ENCODE measurements around the gene KLF6. TPM values are rescaled to one million over a fixed set of nuclear protein-coding genes. Genes with fewer than 3 reads are reported as not detected.

KLF6 gene
- total RNA-seq, 1 donor: 37.6 TPM

DNA sequence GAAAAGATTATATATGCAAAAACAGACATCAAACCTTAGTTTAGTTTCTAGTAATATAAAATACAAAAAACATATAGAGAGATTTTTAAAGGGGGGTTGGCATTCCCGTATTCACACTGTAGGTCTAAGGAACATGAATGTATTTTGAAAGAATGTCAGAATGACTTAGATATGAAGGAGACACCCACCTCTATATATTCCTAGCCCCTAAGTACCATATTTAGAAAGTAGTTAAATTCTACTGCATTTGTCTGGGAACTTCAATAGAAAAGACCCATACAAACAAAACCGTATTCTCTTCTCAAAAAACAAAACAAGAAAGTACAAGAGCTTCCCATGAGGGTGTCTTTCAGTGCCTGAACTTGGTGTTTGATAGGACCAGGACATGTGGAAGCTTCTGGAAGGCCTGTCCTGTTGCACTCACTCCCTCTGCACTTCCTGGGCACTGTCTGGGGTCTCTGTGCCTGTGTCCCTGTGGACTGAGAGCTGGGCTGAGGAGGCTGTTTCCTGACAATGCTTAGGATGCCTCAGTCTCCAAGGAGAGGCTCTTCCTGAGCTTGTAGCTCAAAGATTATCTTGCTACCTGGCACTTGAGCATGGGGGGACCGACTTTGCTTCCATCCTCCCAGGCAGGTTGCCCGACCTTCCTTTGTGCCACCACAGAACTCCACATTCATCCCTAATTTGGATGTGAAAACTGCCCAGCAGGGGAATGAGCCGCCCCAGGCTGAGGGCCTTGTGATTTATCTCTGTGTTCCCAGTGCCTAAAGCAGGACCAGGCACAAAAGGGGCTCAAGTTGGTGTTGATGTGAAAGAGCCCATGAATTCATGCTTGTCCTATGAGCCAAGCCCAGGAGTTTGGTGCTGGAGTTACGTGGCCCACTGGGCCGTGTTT lies 44.4 kb upstream of the KLF6 start:
- TF ChIP-seq, protein P1, sequence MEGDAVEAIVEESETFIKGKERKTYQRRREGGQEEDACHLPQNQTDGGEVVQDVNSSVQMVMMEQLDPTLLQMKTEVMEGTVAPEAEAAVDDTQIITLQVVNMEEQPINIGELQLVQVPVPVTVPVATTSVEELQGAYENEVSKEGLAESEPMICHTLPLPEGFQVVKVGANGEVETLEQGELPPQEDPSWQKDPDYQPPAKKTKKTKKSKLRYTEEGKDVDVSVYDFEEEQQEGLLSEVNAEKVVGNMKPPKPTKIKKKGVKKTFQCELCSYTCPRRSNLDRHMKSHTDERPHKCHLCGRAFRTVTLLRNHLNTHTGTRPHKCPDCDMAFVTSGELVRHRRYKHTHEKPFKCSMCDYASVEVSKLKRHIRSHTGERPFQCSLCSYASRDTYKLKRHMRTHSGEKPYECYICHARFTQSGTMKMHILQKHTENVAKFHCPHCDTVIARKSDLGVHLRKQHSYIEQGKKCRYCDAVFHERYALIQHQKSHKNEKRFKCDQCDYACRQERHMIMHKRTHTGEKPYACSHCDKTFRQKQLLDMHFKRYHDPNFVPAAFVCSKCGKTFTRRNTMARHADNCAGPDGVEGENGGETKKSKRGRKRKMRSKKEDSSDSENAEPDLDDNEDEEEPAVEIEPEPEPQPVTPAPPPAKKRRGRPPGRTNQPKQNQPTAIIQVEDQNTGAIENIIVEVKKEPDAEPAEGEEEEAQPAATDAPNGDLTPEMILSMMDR (IDR thresholded peaks at IDR 0.05; ENCODE audit: insufficient read depth, low read depth, low read length): no peak
- peak overlapping the region; percentile 48 for H3K4me3 ChIP-seq (ENCODE audit: low read depth, low read length)
- DNase-seq (ENCODE audit: low read depth): no peak

DNA sequence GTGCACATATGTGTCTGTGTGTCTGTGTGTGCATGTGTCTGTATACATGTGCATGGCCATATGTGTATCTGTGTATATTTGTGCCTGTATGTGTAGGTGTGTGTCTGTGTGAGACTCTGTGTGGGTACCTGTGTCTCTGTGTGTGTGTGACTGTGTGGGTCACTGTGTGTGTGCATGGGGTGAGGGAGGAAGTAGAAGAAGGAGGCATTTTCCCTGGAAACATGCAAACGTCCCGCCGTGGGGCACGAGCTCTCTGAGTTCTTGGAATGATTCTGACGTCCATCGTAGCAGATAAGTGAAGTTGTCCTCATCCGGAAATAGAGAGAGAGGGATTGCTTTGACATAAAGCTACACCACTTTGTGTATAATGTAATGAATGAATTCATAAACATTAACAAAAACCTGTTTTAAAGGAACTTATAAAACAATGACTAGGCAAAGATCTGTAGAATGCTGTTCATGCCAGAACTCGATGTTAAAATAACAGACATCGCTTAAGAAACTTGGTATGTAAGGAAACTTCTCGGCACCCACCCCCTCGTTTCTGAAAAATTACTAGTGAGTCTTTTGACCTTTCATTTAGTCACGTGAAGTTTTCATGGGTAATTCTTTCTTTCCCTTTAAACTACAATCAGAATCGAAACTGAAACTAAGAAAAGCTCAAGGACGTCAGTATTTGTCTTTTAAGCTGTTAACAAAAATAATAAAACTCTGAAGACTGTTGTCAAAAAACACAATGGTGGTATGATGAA lies 43.6 kb upstream of the KLF6 start:
- H3K4me3 ChIP-seq (ENCODE audit: low read depth, low read length): peak overlapping the region; percentile 48
- DNase-seq (ENCODE audit: low read depth): peak; percentile 87
- TF ChIP-seq, protein P1 (IDR thresholded peaks at IDR 0.05; ENCODE audit: insufficient read depth, low read depth, low read length): no peak

DNA sequence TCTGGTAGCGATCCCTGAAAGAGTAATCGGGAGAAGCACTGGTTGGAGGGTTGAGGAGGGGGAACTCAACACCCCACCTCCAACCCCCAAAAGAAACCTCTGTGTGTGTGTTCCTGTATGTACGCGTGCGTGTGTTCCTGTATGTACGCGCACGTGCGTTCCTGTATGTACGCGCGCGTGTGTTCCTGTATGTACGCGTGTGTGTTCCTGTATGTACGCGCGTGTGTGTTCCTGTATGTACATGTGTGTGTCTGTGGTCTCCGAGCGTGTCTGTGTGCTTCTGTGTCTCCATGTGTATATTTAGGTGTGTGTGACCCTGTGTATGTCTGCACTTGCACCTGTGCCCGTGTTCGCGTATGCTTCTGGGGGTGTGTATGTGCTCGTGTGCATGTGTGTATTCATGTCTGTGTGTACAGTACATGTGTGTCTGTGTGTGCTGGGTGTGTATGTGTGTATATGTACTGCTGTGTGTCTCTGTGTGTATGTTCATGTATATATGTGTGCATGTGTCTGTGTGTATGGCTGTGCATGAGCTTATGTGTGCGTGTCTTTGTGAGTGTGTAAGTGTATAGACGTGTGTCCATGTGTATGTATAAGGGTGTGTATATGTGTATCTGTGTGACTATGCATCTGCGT lies 42.9 kb upstream of the KLF6 start:
- TF ChIP-seq, protein P1 (IDR thresholded peaks at IDR 0.05; ENCODE audit: insufficient read depth, low read depth, low read length): no peak
- H3K4me3 ChIP-seq (ENCODE audit: low read depth, low read length): no peak overlapping the region
- no peak for DNase-seq (ENCODE audit: low read depth)

DNA sequence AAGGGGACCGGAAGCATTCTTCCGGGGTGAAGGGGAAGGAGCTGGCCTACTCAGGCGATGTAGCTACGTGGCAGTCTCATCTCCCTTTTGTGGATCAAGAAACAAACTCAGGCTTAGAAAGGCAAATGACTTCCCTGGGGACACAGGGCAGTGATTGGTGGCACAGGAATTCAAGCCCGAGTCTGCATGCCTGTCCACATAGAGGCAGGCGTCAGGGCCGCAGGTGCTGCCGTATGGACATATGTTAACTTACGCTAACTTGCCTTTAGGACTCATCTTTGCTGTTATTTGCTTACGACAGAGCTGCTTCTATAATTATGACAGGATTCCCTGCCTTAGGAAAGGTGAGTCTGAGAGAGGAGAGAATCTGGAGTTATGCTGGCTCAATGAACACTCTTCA lies 42.3 kb upstream of the KLF6 start:
- no peak overlapping the region for H3K4me3 ChIP-seq (ENCODE audit: low read depth, low read length)
- no peak for DNase-seq (ENCODE audit: low read depth)
- TF ChIP-seq, protein P1 (IDR thresholded peaks at IDR 0.05; ENCODE audit: insufficient read depth, low read depth, low read length): no peak

DNA sequence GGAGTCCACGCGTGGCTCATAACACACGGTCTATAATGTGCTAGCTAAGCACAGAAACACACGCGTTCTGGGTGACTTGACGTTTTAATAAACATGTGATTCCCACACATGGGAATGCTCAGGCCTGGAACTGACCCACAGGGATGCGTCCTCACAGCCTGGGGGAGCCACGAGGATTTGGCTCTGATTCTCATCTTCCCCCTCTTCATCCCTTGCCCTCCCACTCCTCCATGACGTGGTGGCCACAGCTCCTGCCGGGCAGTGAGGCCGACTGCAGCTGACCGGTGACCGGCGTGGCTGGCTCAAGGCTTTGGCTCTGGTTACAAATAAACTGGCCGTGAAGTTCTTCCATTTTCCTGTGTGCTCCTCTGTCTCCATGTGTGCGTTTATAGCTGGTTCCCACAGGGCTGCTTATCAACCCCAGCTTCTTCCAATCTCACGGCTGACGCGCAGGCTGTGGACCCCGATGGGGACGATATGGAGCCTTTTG lies 40.9 kb upstream of the KLF6 start:
- DNase-seq (ENCODE audit: low read depth): peak; percentile 92
- H3K4me3 ChIP-seq (ENCODE audit: low read depth, low read length): no peak overlapping the region
- TF ChIP-seq, protein P1 (IDR thresholded peaks at IDR 0.05; ENCODE audit: insufficient read depth, low read depth, low read length): no peak

DNA sequence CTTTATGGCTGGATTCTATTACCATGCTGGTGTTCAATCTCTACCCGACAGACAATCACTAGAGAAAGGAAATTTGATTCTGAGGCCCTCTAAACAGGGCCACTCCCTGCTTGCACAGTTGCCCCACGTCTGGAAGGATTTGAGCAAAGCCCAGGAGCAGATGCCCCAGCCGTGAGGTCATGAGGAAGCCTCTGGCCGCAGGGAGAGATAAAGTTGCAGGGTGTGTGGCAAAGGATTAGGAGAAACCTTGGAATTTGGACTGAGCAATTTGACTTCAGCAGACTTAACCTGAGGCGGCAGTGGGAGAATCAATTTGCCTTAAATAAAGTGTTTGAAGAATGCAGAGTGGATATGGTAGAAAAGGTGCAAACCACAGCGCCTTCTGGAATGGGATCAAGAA lies 40.2 kb upstream of the KLF6 start:
- no peak overlapping the region for H3K4me3 ChIP-seq (ENCODE audit: low read depth, low read length)
- TF ChIP-seq, protein P1 (IDR thresholded peaks at IDR 0.05; ENCODE audit: insufficient read depth, low read depth, low read length): no peak
- peak; percentile 97 for DNase-seq (ENCODE audit: low read depth)
